Type B pancreatic cell (in vitro differentiated cells): ENCODE data around the gene USP34. TPM values are rescaled to one million over a fixed set of nuclear protein-coding genes. Genes with fewer than 3 reads are reported as not detected.
A peak's percentile ranks its signal among the peaks of the same experiment; 100 is the strongest.
"Not testable (repeated sequence)": the region's sequence is repeated elsewhere in the genome, so short reads cannot be mapped to it uniquely, and the experiment has no call there.

Experiments used
- DNase-seq: peaks from one replicate; pipeline ENCODE4 v3.0.0; 2021; ENCODE audit warnings: mixed read lengths; ENCODE audit not compliant: unreplicated experiment; ENCODE audit errors: extremely low spot score
- H3K27ac Mint-ChIP-seq: 2 replicates; pipeline ENCODE4 v1.8.0; 2021; ENCODE audit warnings: mild to moderate bottlenecking, mixed read lengths
- H3K27me3 Mint-ChIP-seq: 2 replicates; pipeline ENCODE4 v1.8.0; 2021; ENCODE audit warnings: mixed read lengths
- H3K36me3 Mint-ChIP-seq: 2 replicates; pipeline ENCODE4 v1.8.0; 2021; ENCODE audit warnings: mixed read lengths
- H3K4me1 Mint-ChIP-seq: one replicate; pipeline ENCODE4 v1.8.0; 2021; ENCODE audit warnings: mixed read lengths; ENCODE audit not compliant: unreplicated experiment
- H3K4me3 Mint-ChIP-seq: 2 replicates; pipeline ENCODE4 v1.8.0; 2021; ENCODE audit warnings: mild to moderate bottlenecking, mixed read lengths
- H3K9me3 Mint-ChIP-seq: 2 replicates; pipeline ENCODE4 v1.8.0; 2021; ENCODE audit warnings: mixed read lengths
- total RNA-seq: library from RNA; stranded (reverse); gene quantifications from 2 replicates; pipeline ENCODE4 v1.2.1, GENCODE V29; 2021; ENCODE audit warnings: low replicate concordance
- TF ChIP-seq, protein P1 (sequence below): fragments of 200-600 bp; sonication (generic); conservative IDR thresholded peaks from 2 replicates; pipeline ENCODE4 v1.5.0; 2021; ENCODE audit warnings: antibody characterized with exemption, mild to moderate bottlenecking

The USP34 gene
- total RNA-seq, 1 donor from 2014 or later: 94.7 TPM

DNA sequence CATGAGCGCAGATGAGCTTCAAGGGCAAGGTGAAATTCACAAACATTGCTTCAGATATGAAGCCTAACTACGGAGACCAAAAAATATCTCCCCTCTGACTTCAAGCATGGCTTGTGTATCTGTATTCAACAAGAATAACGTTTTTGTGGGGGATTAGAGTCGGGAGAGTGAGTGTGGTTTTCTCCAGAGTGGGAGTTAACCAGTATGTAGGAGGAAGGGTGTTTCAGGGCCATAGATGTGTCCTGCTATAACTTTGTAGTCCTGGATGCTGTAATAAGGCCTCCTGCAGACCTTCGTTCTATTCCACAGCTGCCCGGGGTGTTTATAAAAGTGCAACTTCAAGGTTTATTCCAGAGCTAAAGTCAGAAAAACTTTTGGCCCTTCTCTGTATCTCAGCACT lies 321.8 kb downstream of the USP34 start:
- Mint-ChIP-seq H3K27ac (no peak overlapping the region), H3K27me3 (peaks cover 3% of the 10 kb centered on the region), H3K4me1 (peaks cover 5% of the 10 kb centered on the region), H3K4me3 (no peak overlapping the region), H3K9me3 (peaks cover 10% of the 10 kb centered on the region), H3K36me3 (peaks cover 24% of the 10 kb centered on the region)
- no peak for DNase-seq
- TF ChIP-seq, protein P1, sequence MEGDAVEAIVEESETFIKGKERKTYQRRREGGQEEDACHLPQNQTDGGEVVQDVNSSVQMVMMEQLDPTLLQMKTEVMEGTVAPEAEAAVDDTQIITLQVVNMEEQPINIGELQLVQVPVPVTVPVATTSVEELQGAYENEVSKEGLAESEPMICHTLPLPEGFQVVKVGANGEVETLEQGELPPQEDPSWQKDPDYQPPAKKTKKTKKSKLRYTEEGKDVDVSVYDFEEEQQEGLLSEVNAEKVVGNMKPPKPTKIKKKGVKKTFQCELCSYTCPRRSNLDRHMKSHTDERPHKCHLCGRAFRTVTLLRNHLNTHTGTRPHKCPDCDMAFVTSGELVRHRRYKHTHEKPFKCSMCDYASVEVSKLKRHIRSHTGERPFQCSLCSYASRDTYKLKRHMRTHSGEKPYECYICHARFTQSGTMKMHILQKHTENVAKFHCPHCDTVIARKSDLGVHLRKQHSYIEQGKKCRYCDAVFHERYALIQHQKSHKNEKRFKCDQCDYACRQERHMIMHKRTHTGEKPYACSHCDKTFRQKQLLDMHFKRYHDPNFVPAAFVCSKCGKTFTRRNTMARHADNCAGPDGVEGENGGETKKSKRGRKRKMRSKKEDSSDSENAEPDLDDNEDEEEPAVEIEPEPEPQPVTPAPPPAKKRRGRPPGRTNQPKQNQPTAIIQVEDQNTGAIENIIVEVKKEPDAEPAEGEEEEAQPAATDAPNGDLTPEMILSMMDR: no peak

DNA sequence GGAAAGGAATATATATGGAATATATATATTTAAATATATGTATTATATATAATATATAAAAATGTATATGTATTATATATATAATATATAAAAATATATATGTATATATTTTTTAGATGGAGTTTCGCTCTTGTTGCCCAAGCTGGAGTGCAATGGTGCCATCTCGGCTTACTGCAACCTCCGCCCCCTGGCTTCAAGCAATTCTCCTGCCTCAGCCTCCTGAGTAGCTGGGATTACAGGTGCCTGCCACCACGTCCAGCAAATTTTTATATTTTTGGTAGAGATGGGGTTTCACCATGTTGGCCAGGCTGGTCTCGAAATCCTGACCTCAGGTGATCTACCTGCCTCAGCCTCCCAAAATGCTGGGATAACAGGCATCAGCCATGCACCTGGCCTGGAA lies 322.8 kb downstream of the USP34 start:
- not testable (repeated sequence) for H3K27ac Mint-ChIP-seq

DNA sequence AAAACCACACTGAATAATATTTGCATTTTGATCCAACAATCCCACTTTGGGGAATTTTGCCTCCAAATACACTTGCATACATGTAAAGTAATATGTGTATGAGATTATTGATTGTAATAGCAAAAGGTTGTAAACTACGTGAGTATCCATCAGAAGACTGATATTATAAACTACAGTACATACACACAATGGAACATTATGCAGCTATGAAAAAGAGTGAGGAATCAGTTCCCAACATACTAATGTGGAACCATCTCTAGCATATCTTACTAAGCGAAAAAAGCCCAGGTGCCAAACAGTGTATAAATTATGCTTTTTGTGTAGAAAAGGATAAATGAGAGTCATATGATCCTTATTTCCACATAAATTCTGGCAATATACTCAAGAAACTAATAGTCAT lies 324.9 kb downstream of the USP34 start:
- DNase-seq: no peak
- H3K27me3 Mint-ChIP-seq: peaks cover 3% of the 10 kb centered on the region
- H3K27ac Mint-ChIP-seq: no peak overlapping the region
- H3K36me3 Mint-ChIP-seq: peaks cover 17% of the 10 kb centered on the region
- TF ChIP-seq, protein P1: no peak
- H3K4me1 Mint-ChIP-seq: peaks cover 5% of the 10 kb centered on the region
- H3K4me3 Mint-ChIP-seq: peak overlapping the region; percentile 80
- peaks cover 5% of the 10 kb centered on the region for H3K9me3 Mint-ChIP-seq

More for the DNA sequence above, 322.8 kb downstream of the USP34 start:
- Mint-ChIP-seq H3K36me3 (peaks cover 24% of the 10 kb centered on the region), H3K9me3 (peaks cover 10% of the 10 kb centered on the region)
- not testable (repeated sequence) for H3K4me3 Mint-ChIP-seq, H3K27me3 Mint-ChIP-seq, DNase-seq, H3K4me1 Mint-ChIP-seq

DNA sequence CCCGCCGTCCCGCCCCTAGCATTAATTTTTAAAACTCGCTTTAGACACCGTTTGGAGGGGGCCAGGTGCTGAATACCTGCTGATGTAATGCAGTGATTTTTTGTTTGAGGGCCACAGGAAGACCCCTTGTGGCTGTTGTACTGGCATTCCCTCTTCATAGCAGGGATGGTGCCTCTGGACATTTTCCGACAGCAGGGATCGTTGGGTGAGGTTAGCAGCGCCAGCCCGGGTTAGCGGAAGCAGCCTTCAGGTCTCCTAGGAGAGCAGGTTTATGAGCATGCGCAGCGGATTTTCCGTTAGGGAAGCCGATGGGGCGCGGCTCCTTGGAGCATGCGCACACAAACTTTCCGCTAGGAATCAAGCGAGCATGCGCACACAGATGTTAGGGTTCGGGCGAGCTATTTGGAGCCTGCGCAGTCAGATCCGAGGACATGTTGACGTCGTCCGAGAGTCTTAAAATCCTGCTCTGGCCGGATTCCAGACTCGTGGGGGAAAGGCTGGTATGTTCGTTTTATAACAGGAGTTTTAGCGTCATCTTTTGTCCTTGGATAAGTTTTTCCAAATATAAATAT lies 326.1 kb downstream of the USP34 start:
- peak overlapping the region; percentile 95 for H3K27ac Mint-ChIP-seq
- H3K36me3 Mint-ChIP-seq: peaks cover 11% of the 10 kb centered on the region
- DNase-seq: peak; percentile 96
- peaks cover 3% of the 10 kb centered on the region for H3K27me3 Mint-ChIP-seq
- TF ChIP-seq, protein P1: peak; percentile 36
- H3K4me3 Mint-ChIP-seq: peak overlapping the region; percentile 94
- H3K4me1 Mint-ChIP-seq: peaks cover 5% of the 10 kb centered on the region
- peaks cover 5% of the 10 kb centered on the region for H3K9me3 Mint-ChIP-seq

DNA sequence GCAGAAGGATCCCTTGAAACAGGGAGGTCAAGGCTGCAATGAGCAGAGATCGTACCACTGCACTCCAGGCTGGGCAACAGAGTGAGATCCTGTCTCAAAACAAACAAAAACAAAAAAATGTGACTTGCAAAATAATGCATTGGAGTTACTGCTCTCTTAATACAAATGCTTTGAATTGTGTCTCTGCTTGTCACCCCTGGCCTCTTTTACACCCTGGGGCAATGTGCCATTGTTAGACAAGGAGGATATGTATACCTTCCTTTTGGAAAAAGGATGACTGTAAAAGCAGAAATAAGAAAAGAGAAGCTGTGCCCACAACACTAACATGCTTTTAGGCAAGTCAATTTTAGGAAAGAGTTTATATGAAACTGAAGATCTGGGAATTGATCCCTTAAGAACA lies 329.7 kb downstream of the USP34 start:
- Mint-ChIP-seq H3K4me1 (peaks cover 5% of the 10 kb centered on the region), H3K27me3 (peaks cover 3% of the 10 kb centered on the region), H3K9me3 (peaks cover 5% of the 10 kb centered on the region), H3K36me3 (peaks cover 5% of the 10 kb centered on the region), H3K4me3 (no peak overlapping the region), H3K27ac (no peak overlapping the region)
- DNase-seq: no peak
- TF ChIP-seq, protein P1: no peak

DNA sequence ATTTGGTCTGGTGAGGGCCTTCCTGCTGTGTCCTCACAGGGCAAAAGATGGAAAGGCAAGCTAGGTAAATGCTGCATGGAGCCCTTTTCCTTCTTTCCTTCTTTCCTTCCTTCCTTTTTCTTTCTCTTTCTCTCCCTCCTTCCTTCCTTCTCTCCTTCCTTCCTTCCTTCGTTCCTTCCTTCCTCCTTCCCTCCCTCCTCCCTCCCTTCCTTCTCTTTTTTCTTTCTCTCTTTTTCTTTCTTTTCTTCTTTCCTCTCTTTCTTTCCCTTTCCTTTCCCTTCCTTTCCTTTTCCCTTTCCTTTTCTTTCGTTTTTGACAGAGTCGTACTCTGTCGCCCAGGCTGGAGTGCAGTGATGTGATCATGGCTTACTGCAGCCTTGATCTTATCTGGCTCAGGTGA lies 332.0 kb downstream of the USP34 start:
- TF ChIP-seq, protein P1: no peak
- no peak for DNase-seq
- H3K4me1 Mint-ChIP-seq: no peaks in the 10 kb centered on the region

More for the DNA sequence above, 332.0 kb downstream of the USP34 start:
- Mint-ChIP-seq H3K27me3 (no peaks in the 10 kb centered on the region), H3K4me3 (no peak overlapping the region), H3K9me3 (no peaks in the 10 kb centered on the region), H3K36me3 (no peaks in the 10 kb centered on the region), H3K27ac (no peak overlapping the region)

Other genes starting within 250 kb of the USP34 start
- 132 and 227 TPM in 2 replicates for gene XPO1, start 67.3 kb upstream of the USP34 start, total RNA-seq